ENCODE data around the gene TMEM196. TPM values are rescaled to one million over a fixed set of nuclear protein-coding genes. Genes with fewer than 3 reads are reported as not detected.
A peak's percentile ranks its signal among the peaks of the same experiment; 100 is the strongest.

The TMEM196 gene
- total and polyA plus RNA-seq, 8 donors: 0.03 to 0.55 TPM; not detected in 6

- intact Hi-C loops (cut with DNase I; ENCODE audit: low total_unique reads): no loop called here
- WGBS, 5 donors: 62 to 80% (median 75%) methylated on average over 3 of the region's 3 CpGs
Observed at GRCh38 chr7:19728716-19729115, 44.7 kb downstream of the TMEM196 start.

GRCh38 chr7:19725770-19726169, 47.6 kb downstream of the TMEM196 start:
- intact Hi-C loops (cut with DNase I; ENCODE audit: low total_unique reads): no loop called here
- no peak for DNase-seq
- H3K36me3 ChIP-seq: no peaks in the 10 kb centered on the region
- H3K4me3 ChIP-seq: no peak overlapping the region
- no peak for TF ChIP-seq POLR2AphosphoS5 (IDR thresholded peaks at IDR 0.05)
- no peak for TF ChIP-seq CTCF (IDR thresholded peaks at IDR 0.05)
- TF ChIP-seq EP300 (IDR thresholded peaks at IDR 0.05): no peak
- no peak for TF ChIP-seq POLR2A (IDR thresholded peaks at IDR 0.05)
- no peak overlapping the region for H3K27ac ChIP-seq
- H3K27me3 ChIP-seq: peaks cover 0 to 4% (median 0%) of the 10 kb centered on the region in 3 donors
- 67 to 76% (median 68%) methylated on average over 5 of the region's 5 CpGs for WGBS, 5 donors
- no peaks in the 10 kb centered on the region for H3K9me3 ChIP-seq
- H3K4me1 ChIP-seq: no peaks in the 10 kb centered on the region

More at GRCh38 chr7:19728716-19729115, 44.7 kb downstream of the TMEM196 start:
- peaks cover 0 to 4% (median 0%) of the 10 kb centered on the region in 3 donors for H3K27me3 ChIP-seq
- no peak for TF ChIP-seq POLR2AphosphoS5 (IDR thresholded peaks at IDR 0.05)
- TF ChIP-seq CTCF (IDR thresholded peaks at IDR 0.05): no peak
- no peaks in the 10 kb centered on the region for H3K36me3 ChIP-seq
- no peak overlapping the region for H3K4me3 ChIP-seq
- no peaks in the 10 kb centered on the region for H3K4me1 ChIP-seq
- H3K27ac ChIP-seq: no peak overlapping the region
- peak in 1 of 2 donors; percentile 23 for DNase-seq
- H3K9me3 ChIP-seq: no peaks in the 10 kb centered on the region

- H3K4me3 ChIP-seq: no peak overlapping the region
- no peaks in the 10 kb centered on the region for H3K36me3 ChIP-seq
- 28 to 43% (median 39%) methylated on average over 1 of the region's 1 CpG for WGBS, 5 donors
- no peak overlapping the region for H3K27ac ChIP-seq
- H3K9me3 ChIP-seq: no peaks in the 10 kb centered on the region
- no peak for DNase-seq
- TF ChIP-seq CTCF (IDR thresholded peaks at IDR 0.05): no peak
- TF ChIP-seq EP300 (IDR thresholded peaks at IDR 0.05): no peak
- TF ChIP-seq POLR2AphosphoS5 (IDR thresholded peaks at IDR 0.05): no peak
- TF ChIP-seq POLR2A (IDR thresholded peaks at IDR 0.05): no peak
- H3K27me3 ChIP-seq: no peaks in the 10 kb centered on the region
- no peaks in the 10 kb centered on the region for H3K4me1 ChIP-seq
- intact Hi-C loops (cut with DNase I; ENCODE audit: low total_unique reads): loop anchor here (10.0 kb wide), 1 partner anchor 879 kb away; no protein-coding TSS in a partner anchor
Observed at GRCh38 chr7:19715499-19715898, 57.9 kb downstream of the TMEM196 start.

GRCh38 chr7:19713676-19714075, 59.7 kb downstream of the TMEM196 start:
- Histone ChIP-seq H3K27me3 (no peaks in the 10 kb centered on the region), H3K9me3 (no peaks in the 10 kb centered on the region), H3K4me1 (peaks cover 0 to 10% (median 8%) of the 10 kb centered on the region in 4 donors), H3K4me3 (no peak overlapping the region), H3K27ac (no peak overlapping the region), H3K36me3 (no peaks in the 10 kb centered on the region)
- peak in 1 of 2 donors; percentile 70 for DNase-seq
- TF ChIP-seq EP300 (IDR thresholded peaks at IDR 0.05) (no peak), POLR2A (IDR thresholded peaks at IDR 0.05) (no peak), CTCF (IDR thresholded peaks at IDR 0.05) (peak in 4 of 7 experiments; percentile 26 to 48 (median 42))
- 18 to 61% (median 41%) methylated on average over 1 of the region's 1 CpG for WGBS, 5 donors
- intact Hi-C loops (cut with DNase I; ENCODE audit: low total_unique reads): loop anchor here (10.0 kb wide), 1 partner anchor 881 kb away; no protein-coding TSS in a partner anchor

Data from stomach (tissue), 9 donors.